Erythroblast (primary cell): ENCODE data around the gene LDLR.

Experiments used
- GATA1 ChIP-seq: IDR thresholded peaks from 2 replicates; pipeline ENCODE4 v1.6.1; 2011; ENCODE audit warnings: low read depth, mild to moderate bottlenecking, control low read depth, low read length, moderate library complexity
- POLR2A ChIP-seq: IDR thresholded peaks from 2 replicates; pipeline ENCODE4 v1.6.1; 2011; ENCODE audit warnings: mild to moderate bottlenecking, low read length

- TF ChIP-seq POLR2A (peak; percentile 5), GATA1 (no peak)
Measured at GRCh38 chr19:11136400-11137101, 47.3 kb downstream of the LDLR start.
